Natural killer cell (primary cell): ENCODE results near the gene NDUFAF4. TPM values are rescaled to one million over a fixed set of nuclear protein-coding genes. Genes with fewer than 3 reads are reported as not detected.

Experiments used
- ATAC-seq, 3 donors: fragments of 150-1000 bp in 2 of 3; fragments of 200-7000 bp in 1 of 3; cut with Tn5 transposase; 1 replicate in 1 of 3; 2 replicates in 2 of 3; pipeline ENCODE4 v1.10.0; 2021; ENCODE audit warnings: mild to moderate bottlenecking in 2 of 3, moderate library complexity in 2 of 3
- DNase-seq, 2 donors: peaks; one replicate each; pipeline versions ENCODE4 v3.0.0 to v3.0.0-alpha.2; 2013 to 2021; ENCODE audit warnings: mixed read lengths in 1 of 2
- H3K27ac ChIP-seq: one replicate; pipeline ENCODE4 v1.5.1; 2013; ENCODE audit warnings: mild to moderate bottlenecking, low read length
- H3K27me3 ChIP-seq: one replicate; pipeline ENCODE4 v1.6.1; 2013; ENCODE audit warnings: low read length; ENCODE audit not compliant: control insufficient read depth, insufficient read depth
- H3K36me3 ChIP-seq: one replicate; pipeline ENCODE4 v1.6.1; 2013; ENCODE audit warnings: low read length; ENCODE audit not compliant: control insufficient read depth, insufficient read depth
- H3K4me1 ChIP-seq: one replicate; pipeline ENCODE4 v1.6.1; 2013; ENCODE audit warnings: low read length; ENCODE audit not compliant: control insufficient read depth, insufficient read depth
- H3K4me3 ChIP-seq: one replicate; pipeline ENCODE4 v1.5.1; 2013; ENCODE audit warnings: low read length
- H3K9me3 ChIP-seq: one replicate; pipeline ENCODE4 v1.6.1; 2013; ENCODE audit warnings: low read length; ENCODE audit not compliant: control insufficient read depth, insufficient read depth
- H3K27ac Mint-ChIP-seq, 2 donors: one replicate each; pipeline ENCODE4 v1.8.0; 2022; ENCODE audit warnings: mild to moderate bottlenecking in 2 of 2, mixed read lengths in 2 of 2, moderate library complexity in 1 of 2
- H3K27me3 Mint-ChIP-seq, 2 donors: one replicate each; pipeline ENCODE4 v1.8.0; 2022; ENCODE audit warnings: low read depth in 2 of 2, mixed read lengths in 2 of 2
- H3K36me3 Mint-ChIP-seq: one replicate; pipeline ENCODE4 v1.8.0; 2022; ENCODE audit warnings: mixed read lengths
- H3K4me1 Mint-ChIP-seq, 2 donors: one replicate each; pipeline ENCODE4 v1.8.0; 2022; ENCODE audit warnings: mixed read lengths in 2 of 2
- H3K4me3 Mint-ChIP-seq: one replicate; pipeline ENCODE4 v1.8.0; 2022; ENCODE audit warnings: mild to moderate bottlenecking, moderate library complexity, mixed read lengths
- H3K9me3 Mint-ChIP-seq, 2 donors: one replicate each; pipeline ENCODE4 v1.8.0; 2022; ENCODE audit warnings: mixed read lengths in 2 of 2
- WGBS: methylation state at CpG from one replicate; pipeline ENCODE4 v1.1.7; 2013; ENCODE audit warnings: missing lambda C conversion rate; ENCODE audit not compliant: insufficient coverage; 5-methylcytosine and 5-hydroxymethylcytosine counted together
- intact Hi-C: fragments of 100-400 bp; cut with micrococcal nuclease; formaldehyde crosslinking; loops from one replicate; pipeline ENCODE4 v1.14.2; 2022
- total RNA-seq, 4 donors: library from RNA; stranded (reverse); fragments of 120-200 nt in 1 of 4; gene quantifications; one replicate each; pipeline versions ENCODE4 v1.2.3 to v1.2.4, GENCODE V29; 2013 to 2022
- TF ChIP-seq, protein P1 (sequence below): fragments of 200-600 bp; IDR thresholded peaks from one replicate; pipeline ENCODE4 v1.8.0; 2022; ENCODE audit warnings: antibody characterized with exemption

Gene NDUFAF4
- total RNA-seq, 3 donors from 2014 or later (not counting 1 experiment from before 2014, with no cell fraction given) = 23.8 to 30.9 (median 29.8) TPM

DNA sequence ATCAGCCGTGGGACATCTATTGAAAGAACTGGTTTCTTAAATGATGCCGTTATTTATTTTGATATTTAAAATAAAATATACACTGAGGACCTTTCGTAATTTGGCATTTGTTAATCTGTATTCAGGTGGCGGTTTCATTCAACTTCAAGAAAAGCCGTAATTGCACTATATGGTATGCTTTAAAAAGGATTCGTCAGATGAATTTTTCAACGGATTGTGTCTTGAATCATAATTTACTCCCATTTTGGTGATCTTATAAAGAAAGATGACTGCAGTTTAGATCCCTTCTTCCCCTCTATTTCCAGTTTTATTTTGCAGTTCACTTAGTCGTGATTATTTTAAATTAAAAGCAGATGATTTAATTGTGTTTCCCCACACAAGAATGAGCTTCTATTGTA lies 27.6 kb upstream of the NDUFAF4 start:
- ATAC-seq (no peak), DNase-seq (no peak)
- H3K36me3 ChIP-seq = no peaks in the 10 kb centered on the region
- peaks cover 23 to 32% of the 10 kb centered on the region in 2 donors for H3K4me1 Mint-ChIP-seq
- peak overlapping the region; percentile 94 for H3K4me3 Mint-ChIP-seq
- H3K9me3 Mint-ChIP-seq = no peaks in the 10 kb centered on the region
- intact Hi-C loops = loop anchor here (10.0 kb wide), 1 partner anchor 360 kb away; the partner anchor contains the start of gene MMS22L
- H3K27me3 ChIP-seq = no peaks in the 10 kb centered on the region
- H3K36me3 Mint-ChIP-seq = no peaks in the 10 kb centered on the region
- peak overlapping the region; percentile 94 to 96 for H3K27ac Mint-ChIP-seq
- peaks cover 14% of the 10 kb centered on the region for H3K4me1 ChIP-seq
- H3K27ac ChIP-seq = peak overlapping the region; percentile 93
- H3K27me3 Mint-ChIP-seq = peaks cover 10 to 38% of the 10 kb centered on the region in 2 donors
- 31% methylated on average over 3 of the region's 8 CpGs for WGBS
- TF ChIP-seq, protein P1, sequence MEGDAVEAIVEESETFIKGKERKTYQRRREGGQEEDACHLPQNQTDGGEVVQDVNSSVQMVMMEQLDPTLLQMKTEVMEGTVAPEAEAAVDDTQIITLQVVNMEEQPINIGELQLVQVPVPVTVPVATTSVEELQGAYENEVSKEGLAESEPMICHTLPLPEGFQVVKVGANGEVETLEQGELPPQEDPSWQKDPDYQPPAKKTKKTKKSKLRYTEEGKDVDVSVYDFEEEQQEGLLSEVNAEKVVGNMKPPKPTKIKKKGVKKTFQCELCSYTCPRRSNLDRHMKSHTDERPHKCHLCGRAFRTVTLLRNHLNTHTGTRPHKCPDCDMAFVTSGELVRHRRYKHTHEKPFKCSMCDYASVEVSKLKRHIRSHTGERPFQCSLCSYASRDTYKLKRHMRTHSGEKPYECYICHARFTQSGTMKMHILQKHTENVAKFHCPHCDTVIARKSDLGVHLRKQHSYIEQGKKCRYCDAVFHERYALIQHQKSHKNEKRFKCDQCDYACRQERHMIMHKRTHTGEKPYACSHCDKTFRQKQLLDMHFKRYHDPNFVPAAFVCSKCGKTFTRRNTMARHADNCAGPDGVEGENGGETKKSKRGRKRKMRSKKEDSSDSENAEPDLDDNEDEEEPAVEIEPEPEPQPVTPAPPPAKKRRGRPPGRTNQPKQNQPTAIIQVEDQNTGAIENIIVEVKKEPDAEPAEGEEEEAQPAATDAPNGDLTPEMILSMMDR = no peak
- H3K4me3 ChIP-seq = peak overlapping the region; percentile 97
- H3K9me3 ChIP-seq = no peaks in the 10 kb centered on the region

DNA sequence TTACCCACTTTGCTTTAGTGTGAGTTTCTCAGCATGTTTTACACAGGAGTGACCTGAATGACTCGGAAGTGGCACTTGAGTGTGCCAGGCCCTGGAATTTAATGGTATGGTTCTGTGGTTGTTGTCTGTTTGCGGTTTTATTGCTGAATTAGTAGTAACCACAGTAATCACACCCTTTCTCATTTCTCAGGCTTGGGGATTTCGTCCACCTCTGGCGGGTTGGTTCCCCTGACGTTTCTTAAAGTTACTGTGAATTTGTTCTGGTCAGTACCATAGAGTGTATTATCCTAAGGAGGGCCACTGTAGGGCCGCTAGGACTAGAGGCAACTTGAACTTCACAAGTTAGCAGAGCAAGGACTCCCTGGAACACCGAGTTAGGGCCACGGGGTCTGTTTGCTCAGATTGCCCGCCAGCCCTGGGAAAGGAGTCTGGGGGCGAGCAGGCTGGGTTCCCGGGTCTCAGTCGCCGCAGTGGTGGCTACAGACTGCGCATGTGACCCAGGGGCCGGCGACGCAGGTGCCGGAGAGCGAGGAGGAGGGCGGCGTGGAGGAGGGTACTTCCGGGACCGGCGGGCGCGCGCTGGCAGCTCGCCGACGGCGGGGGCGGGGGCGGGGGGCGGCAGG lies 26.3 kb upstream of the NDUFAF4 start:
- Mint-ChIP-seq H3K27me3 (peaks cover 10 to 29% of the 10 kb centered on the region in 2 donors), H3K4me3 (peak overlapping the region; percentile 94), H3K4me1 (peaks cover 23 to 32% of the 10 kb centered on the region in 2 donors), H3K9me3 (no peaks in the 10 kb centered on the region), H3K27ac (peak overlapping the region; percentile 94 to 96), H3K36me3 (no peaks in the 10 kb centered on the region)
- no peaks in the 10 kb centered on the region for H3K27me3 ChIP-seq
- intact Hi-C loops = loop anchor here (1.0 to 10.0 kb wide), 4 partner anchors 27 to 1347 kb away; partner anchors contain the start of genes MANEA, MMS22L, NDUFAF4 and UFL1
- TF ChIP-seq, protein P1 = no peak
- no peaks in the 10 kb centered on the region for H3K9me3 ChIP-seq
- ATAC-seq (peak; percentile 33 to 55 (median 52)), DNase-seq (peak in 1 of 2 donors; percentile 74)
- H3K36me3 ChIP-seq = no peaks in the 10 kb centered on the region
- WGBS = 1% methylated on average over 33 of the region's 34 CpGs
- peak overlapping the region; percentile 98 for H3K27ac ChIP-seq
- H3K4me1 ChIP-seq = peaks cover 14% of the 10 kb centered on the region
- H3K4me3 ChIP-seq = peak overlapping the region; percentile 65

DNA sequence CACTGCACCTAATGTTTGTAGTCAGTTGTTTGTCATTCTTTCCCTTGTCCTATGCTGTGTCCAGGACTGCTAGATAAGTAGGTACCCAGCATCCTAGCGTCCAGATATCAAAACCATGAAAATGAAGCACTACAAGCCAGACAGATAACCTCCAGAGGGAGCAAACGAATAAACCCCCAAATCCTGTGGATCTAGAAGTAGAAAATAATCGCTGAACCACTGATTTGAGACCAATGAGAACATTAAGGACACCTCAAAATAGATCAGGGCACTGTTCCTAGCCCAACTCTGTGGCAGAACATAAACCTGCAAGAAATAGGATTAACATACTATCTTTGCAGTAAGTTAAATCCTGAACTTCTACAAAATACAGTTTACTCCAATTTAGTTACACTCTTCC lies 25.7 kb upstream of the NDUFAF4 start:
- DNase-seq = no peak
- H3K27ac Mint-ChIP-seq = peak overlapping the region; percentile 94 to 96
- Histone ChIP-seq H3K4me3 (no peak overlapping the region), H3K4me1 (peaks cover 14% of the 10 kb centered on the region), H3K36me3 (no peaks in the 10 kb centered on the region), H3K9me3 (no peaks in the 10 kb centered on the region), H3K27me3 (no peaks in the 10 kb centered on the region), H3K27ac (peak overlapping the region; percentile 98)
- peaks cover 10 to 23% of the 10 kb centered on the region in 2 donors for H3K27me3 Mint-ChIP-seq
- intact Hi-C loops = loop anchor here (5.0 to 10.0 kb wide), 2 partner anchors 361 to 1346 kb away; partner anchors contain the start of genes MANEA and MMS22L
- TF ChIP-seq, protein P1 = no peak
- ATAC-seq = no peak
- peaks cover 23 to 32% of the 10 kb centered on the region in 2 donors for H3K4me1 Mint-ChIP-seq
- H3K36me3 Mint-ChIP-seq = no peaks in the 10 kb centered on the region
- WGBS = 93% methylated on average over 3 of the region's 3 CpGs
- H3K9me3 Mint-ChIP-seq = no peaks in the 10 kb centered on the region
- H3K4me3 Mint-ChIP-seq = peak overlapping the region; percentile 94
